ENCODE measurements around the gene ZNF710. TPM values are rescaled to one million over a fixed set of nuclear protein-coding genes. Genes with fewer than 3 reads are reported as not detected.

ZNF710 gene
- total RNA-seq, 1 experiment from 2014 or later: 40.7 TPM

DNA sequence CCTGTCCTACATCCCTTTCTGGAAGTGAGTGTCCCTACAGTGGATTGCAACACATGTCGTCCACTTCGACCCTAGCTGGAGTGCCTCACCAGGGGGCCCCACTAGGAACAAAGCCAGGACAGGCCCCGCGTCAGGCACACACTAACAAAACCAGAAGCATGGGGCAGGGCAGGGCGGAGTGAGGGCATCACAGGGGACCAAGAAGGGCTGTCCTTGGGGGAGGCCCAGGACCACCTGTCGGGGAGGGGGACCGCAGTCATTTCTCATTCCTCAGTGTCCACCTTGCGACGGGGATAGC, 79.3 kb downstream of the ZNF710 start:
- H3K27ac ChIP-seq (ENCODE audit: insufficient read length, low read depth, low read length): no peak overlapping the region
- H3K4me3 Mint-ChIP-seq: no peak overlapping the region

More for the DNA sequence above, 79.3 kb downstream of the ZNF710 start:
- Histone ChIP-seq H4K5ac (ENCODE audit: insufficient read length, low read depth, low read length) (no peak overlapping the region), H3K4me2 (ENCODE audit: insufficient read depth, insufficient read length, low read length) (no peak overlapping the region), H2BK5ac (ENCODE audit: insufficient read length, low read length) (no peak overlapping the region), H3K14ac (ENCODE audit: insufficient read depth, low read length) (no peak overlapping the region), H3K18ac (ENCODE audit: insufficient read length, low read depth, low read length) (no peak overlapping the region), H2BK15ac (ENCODE audit: low read depth, low read length) (no peak overlapping the region), H2BK120ac (ENCODE audit: low read depth, low read length, poor library complexity, severe bottlenecking) (no peak overlapping the region), H3T11ph (ENCODE audit: low read length) (no peak overlapping the region), H3K23ac (ENCODE audit: insufficient read length, low read depth, low read length) (no peak overlapping the region), H2BK20ac (ENCODE audit: low read depth, low read length, poor library complexity, severe bottlenecking) (no peak overlapping the region), H3K27me3 (ENCODE audit: insufficient read depth, low read length) (no peaks in the 10 kb centered on the region), H3K9me3 (ENCODE audit: control insufficient read depth, low read depth, low read length) (no peaks in the 10 kb centered on the region), H2BK12ac (ENCODE audit: insufficient read length, low read depth, low read length) (no peak overlapping the region), H4K20me1 (ENCODE audit: control insufficient read depth, insufficient read depth, insufficient read length) (no peaks in the 10 kb centered on the region), H3K56ac (ENCODE audit: insufficient read length, low read depth, low read length) (no peak overlapping the region), H3K79me2 (ENCODE audit: insufficient read depth, low read length) (no peaks in the 10 kb centered on the region), H3K23me2 (ENCODE audit: insufficient read length, low read depth, low read length, poor library complexity, severe bottlenecking) (no peaks in the 10 kb centered on the region), H4K8ac (replicated peaks; ENCODE audit: insufficient read length, low read depth, low read length) (no peak overlapping the region), H3K9ac (ENCODE audit: extremely low read depth, insufficient read length, low read length) (no peak overlapping the region), H2AFZ (ENCODE audit: low read length) (no peak overlapping the region), H2AK5ac (ENCODE audit: insufficient read length, low read length) (no peak overlapping the region), H4K91ac (ENCODE audit: insufficient read length, low read depth, low read length) (no peak overlapping the region), H3K79me1 (ENCODE audit: insufficient read depth, low read depth, low read length, poor library complexity, severe bottlenecking) (no peaks in the 10 kb centered on the region), H3K4ac (ENCODE audit: low read depth, low read length) (no peak overlapping the region), H3K4me1 (ENCODE audit: insufficient read depth, low read length) (no peaks in the 10 kb centered on the region; the same call in 1 of the 2 replicates)
- peak overlapping the region in 1 of 3 experiments; percentile 11; a peak in 2 of 7 replicates for H3K27ac Mint-ChIP-seq
- no peaks in the 10 kb centered on the region for H3K27me3 Mint-ChIP-seq (ENCODE audit: low read depth)
- TF ChIP-seq, protein P1, sequence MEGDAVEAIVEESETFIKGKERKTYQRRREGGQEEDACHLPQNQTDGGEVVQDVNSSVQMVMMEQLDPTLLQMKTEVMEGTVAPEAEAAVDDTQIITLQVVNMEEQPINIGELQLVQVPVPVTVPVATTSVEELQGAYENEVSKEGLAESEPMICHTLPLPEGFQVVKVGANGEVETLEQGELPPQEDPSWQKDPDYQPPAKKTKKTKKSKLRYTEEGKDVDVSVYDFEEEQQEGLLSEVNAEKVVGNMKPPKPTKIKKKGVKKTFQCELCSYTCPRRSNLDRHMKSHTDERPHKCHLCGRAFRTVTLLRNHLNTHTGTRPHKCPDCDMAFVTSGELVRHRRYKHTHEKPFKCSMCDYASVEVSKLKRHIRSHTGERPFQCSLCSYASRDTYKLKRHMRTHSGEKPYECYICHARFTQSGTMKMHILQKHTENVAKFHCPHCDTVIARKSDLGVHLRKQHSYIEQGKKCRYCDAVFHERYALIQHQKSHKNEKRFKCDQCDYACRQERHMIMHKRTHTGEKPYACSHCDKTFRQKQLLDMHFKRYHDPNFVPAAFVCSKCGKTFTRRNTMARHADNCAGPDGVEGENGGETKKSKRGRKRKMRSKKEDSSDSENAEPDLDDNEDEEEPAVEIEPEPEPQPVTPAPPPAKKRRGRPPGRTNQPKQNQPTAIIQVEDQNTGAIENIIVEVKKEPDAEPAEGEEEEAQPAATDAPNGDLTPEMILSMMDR (conservative IDR thresholded peaks at IDR 0.05): no peak
- H3K36me3 Mint-ChIP-seq (ENCODE audit: insufficient read depth in 1 of 3, low read depth in 3 of 3): peaks cover 4 to 18% (median 16%) of the 10 kb centered on the region in 3 experiments; a peak in 4 of 7 replicates
- H3K4me1 Mint-ChIP-seq: peaks cover 17 to 30% of the 10 kb centered on the region in 2 experiments
- no peaks in the 10 kb centered on the region for H3K9me3 Mint-ChIP-seq
- DNase-seq: no peak
- WGBS (ENCODE audit: extremely low coverage, insufficient read length, low lambda C conversion rate): no CpG with 5 or more reads among the region's 9 CpGs
